Hematopoietic multipotent progenitor cell treated with erythropoietin and hydrocortisone succinate and interleukin-3 and kit ligand, for 8 days (in vitro differentiated cells): ENCODE results near the gene KIF5C.

Experiments
- DNase-seq: peaks from one replicate; pipeline ENCODE4 v3.0.0-alpha.2; 2015

The KIF5C gene

GRCh38 chr2:148998165-148998830 lies 123.3 kb downstream of the KIF5C start:
- DNase-seq = no peak

GRCh38 chr2:148998831-148999200 lies 123.8 kb downstream of the KIF5C start:
- DNase-seq = no peak

- DNase-seq = no peak
Observed at GRCh38 chr2:148999451-148999921, 124.5 kb downstream of the KIF5C start.

GRCh38 chr2:149000158-149000938 lies 125.3 kb downstream of the KIF5C start:
- no peak for DNase-seq

- no peak for DNase-seq
Observed at GRCh38 chr2:149001496-149001895, 126.5 kb downstream of the KIF5C start.

GRCh38 chr2:149002378-149002890 lies 127.4 kb downstream of the KIF5C start:
- no peak for DNase-seq

GRCh38 chr2:149002891-149003740 lies 128.1 kb downstream of the KIF5C start:
- no peak for DNase-seq

GRCh38 chr2:149004836-149005235 lies 129.8 kb downstream of the KIF5C start:
- no peak for DNase-seq

GRCh38 chr2:149005471-149006077 lies 130.5 kb downstream of the KIF5C start:
- DNase-seq = no peak

GRCh38 chr2:149006883-149007543 lies 132.0 kb downstream of the KIF5C start:
- DNase-seq = no peak

- DNase-seq = no peak
Observed at GRCh38 chr2:149008381-149008780, 133.4 kb downstream of the KIF5C start.

- no peak for DNase-seq
Observed at GRCh38 chr2:149009576-149010461, 134.8 kb downstream of the KIF5C start.

GRCh38 chr2:149012545-149012944 lies 137.5 kb downstream of the KIF5C start:
- DNase-seq = no peak

GRCh38 chr2:149015501-149015900 lies 140.5 kb downstream of the KIF5C start:
- DNase-seq = no peak

GRCh38 chr2:149015926-149016563 lies 141.0 kb downstream of the KIF5C start:
- DNase-seq = no peak

GRCh38 chr2:149017116-149017985 lies 142.3 kb downstream of the KIF5C start:
- peak; percentile 72 for DNase-seq

- no peak for DNase-seq
Observed at GRCh38 chr2:149018981-149019380, 144.0 kb downstream of the KIF5C start.

GRCh38 chr2:149019768-149020167 lies 144.7 kb downstream of the KIF5C start:
- DNase-seq = no peak

GRCh38 chr2:149020432-149020851 lies 145.4 kb downstream of the KIF5C start:
- DNase-seq = no peak
